HL-60/S4 treated with retinoic acid at 250 ng/mL for 4 days and 3 days (cell line): Measurements from ENCODE around the gene ANKRD28.
"Not testable (repeated sequence)": the region's sequence is repeated elsewhere in the genome, so short reads cannot be mapped to it uniquely, and the experiment has no call there.

ENCODE experiments used
- in situ Hi-C: fragments of 300-500 bp; cut with MboI; formaldehyde crosslinking; loops from 2 replicates; pipeline ENCODE4 v1.7.0; 2022; ENCODE audit warnings: low sequenced_read_pairs

ANKRD28 gene

GRCh38 chr3:15797642-15798303 is at the start of gene ANKRD28:
TSS of gene ANKRD28 (minus strand) at chr3:15797979. CDS start at chr3:15796521, 1,458 bp downstream.
- in situ Hi-C loops, result no loop called here

- in situ Hi-C loops, result no loop called here
Observed at GRCh38 chr3:15847239-15847638, 49.5 kb upstream of the ANKRD28 start.

- in situ Hi-C loops, result no loop called here
Observed at GRCh38 chr3:15846606-15847005, 48.8 kb upstream of the ANKRD28 start.

GRCh38 chr3:15845475-15845874 is 47.7 kb upstream of the ANKRD28 start:
- in situ Hi-C loops, result no loop called here

- in situ Hi-C loops, result no loop called here
Observed at GRCh38 chr3:15844889-15845288, 47.1 kb upstream of the ANKRD28 start.

GRCh38 chr3:15841091-15841973 is 43.6 kb upstream of the ANKRD28 start:
- in situ Hi-C loops, result not testable (repeated sequence)

- in situ Hi-C loops, result no loop called here
Observed at GRCh38 chr3:15839568-15839967, 41.8 kb upstream of the ANKRD28 start.

- in situ Hi-C loops, result no loop called here
Observed at GRCh38 chr3:15831927-15832326, 34.1 kb upstream of the ANKRD28 start.

- in situ Hi-C loops, result no loop called here
Observed at GRCh38 chr3:15825016-15825415, 27.2 kb upstream of the ANKRD28 start.

GRCh38 chr3:15823092-15823491 is 25.3 kb upstream of the ANKRD28 start:
- in situ Hi-C loops, result loop anchor here (25.0 kb wide), 1 partner anchor 186 kb away; no protein-coding TSS in a partner anchor

GRCh38 chr3:15822281-15822680 is 24.5 kb upstream of the ANKRD28 start:
- in situ Hi-C loops, result loop anchor here (25.0 kb wide), 1 partner anchor 185 kb away; no protein-coding TSS in a partner anchor

GRCh38 chr3:15820911-15821310 is 23.1 kb upstream of the ANKRD28 start:
- in situ Hi-C loops, result loop anchor here (25.0 kb wide), 1 partner anchor 184 kb away; no protein-coding TSS in a partner anchor

GRCh38 chr3:15819576-15819975 is 21.8 kb upstream of the ANKRD28 start:
- in situ Hi-C loops, result loop anchor here (25.0 kb wide), 1 partner anchor 182 kb away; no protein-coding TSS in a partner anchor

GRCh38 chr3:15819043-15819442 is 21.3 kb upstream of the ANKRD28 start:
- in situ Hi-C loops, result loop anchor here (25.0 kb wide), 1 partner anchor 182 kb away; no protein-coding TSS in a partner anchor

- in situ Hi-C loops, result loop anchor here (25.0 kb wide), 1 partner anchor 178 kb away; no protein-coding TSS in a partner anchor
Observed at GRCh38 chr3:15815696-15816095, 17.9 kb upstream of the ANKRD28 start.

GRCh38 chr3:15813079-15813478 is 15.3 kb upstream of the ANKRD28 start:
- in situ Hi-C loops, result loop anchor here (25.0 kb wide), 1 partner anchor 176 kb away; no protein-coding TSS in a partner anchor

- in situ Hi-C loops, result loop anchor here (25.0 kb wide), 1 partner anchor 175 kb away; no protein-coding TSS in a partner anchor
Observed at GRCh38 chr3:15812183-15812582, 14.4 kb upstream of the ANKRD28 start.

- in situ Hi-C loops, result loop anchor here (25.0 kb wide), 1 partner anchor 173 kb away; no protein-coding TSS in a partner anchor
Observed at GRCh38 chr3:15810702-15811101, 12.9 kb upstream of the ANKRD28 start.

- in situ Hi-C loops, result loop anchor here (25.0 kb wide), 1 partner anchor 172 kb away; no protein-coding TSS in a partner anchor
Observed at GRCh38 chr3:15809313-15809712, 11.5 kb upstream of the ANKRD28 start.

GRCh38 chr3:15808679-15809310 is 11.0 kb upstream of the ANKRD28 start:
- in situ Hi-C loops, result loop anchor here (25.0 kb wide), 1 partner anchor 171 kb away; no protein-coding TSS in a partner anchor
